ENCODE results near the gene LRRC41. TPM values are rescaled to one million over a fixed set of nuclear protein-coding genes. Genes with fewer than 3 reads are reported as not detected.
A peak's percentile ranks its signal among the peaks of the same experiment; 100 is the strongest.

Gene LRRC41
- total and polyA plus RNA-seq, 2 of the 13 experiments (the other 11 are each of a cell fraction or from before 2014, with no cell fraction given) = 48.1 to 53.6 TPM

- peak; percentile 40; the same call in 1 of the 2 replicates for TF ChIP-seq ZNF354B (CRISPR knock-in tag; IDR thresholded peaks at IDR 0.05)
- TF ChIP-seq PAX8 (CRISPR knock-in tag; IDR thresholded peaks at IDR 0.05; ENCODE audit: borderline replicate concordance) = no peak
- peak; percentile 4; the same call in 1 of the 2 replicates for TF ChIP-seq POLR2AphosphoS5 (IDR thresholded peaks at IDR 0.05; ENCODE audit: low read depth, low read length)
- in situ Hi-C loops (cut with HindIII; ENCODE audit: extremely low pct_ligation_motif_present, low pct_unique_long_range_greater_than_20kb) = no loop called here
- POLR2A ChIA-PET = no interaction called here
These were observed 2.6 kb downstream of the LRRC41 start for GRCh38 chr1:46300673-46301405.

DNA sequence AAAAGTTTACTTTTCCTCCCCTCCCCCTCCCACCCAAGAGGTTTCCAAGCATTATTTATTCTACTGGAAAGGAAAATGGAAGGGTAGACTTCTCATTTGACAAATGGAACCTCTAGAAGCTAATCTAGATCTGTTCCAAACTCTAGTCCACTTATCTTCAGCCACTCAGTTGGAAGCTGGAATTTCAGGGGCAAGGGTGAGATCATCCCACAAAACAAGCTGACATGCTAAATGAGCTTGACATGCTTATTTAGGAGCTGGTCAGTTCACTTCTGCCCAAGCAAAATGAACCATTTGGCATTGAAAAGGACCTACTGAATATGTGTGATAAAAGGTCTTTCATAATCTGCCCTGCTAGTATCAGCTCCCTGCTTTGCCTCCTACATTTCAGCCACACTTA, 5.0 kb downstream of the LRRC41 start:
- intact Hi-C loops (cut with micrococcal nuclease; ENCODE audit: unreplicated experiment) (no loop called here), in situ Hi-C loops (cut with HindIII; ENCODE audit: extremely low pct_ligation_motif_present, low pct_unique_long_range_greater_than_20kb) (no loop called here)
- H3K36me3 ChIP-seq (replicated peaks in 1 of 2; ENCODE audit: control insufficient read depth in 1 of 2, insufficient read depth in 2 of 2, low read length in 2 of 2) = peaks cover 13 to 50% of the 10 kb centered on the region in 2 experiments
- FAIRE-seq (no peak), DNase-seq (ENCODE audit: low spot score) (no peak), ATAC-seq (no peak)
- H3K4me2 ChIP-seq (ENCODE audit: low read depth, low read length) = no peak overlapping the region
- TF ChIP-seq HES4 (CRISPR knock-in tag; IDR thresholded peaks at IDR 0.05; ENCODE audit: borderline replicate concordance) (no peak), KLF11 (CRISPR knock-in tag; IDR thresholded peaks at IDR 0.05) (no peak), TRIM24 (CRISPR knock-in tag; IDR thresholded peaks at IDR 0.05) (no peak), POLR2A (IDR thresholded peaks at IDR 0.05; ENCODE audit: insufficient read depth in 1 of 2, low read depth in 2 of 2, low read length in 2 of 2) (0 out of 4 replicates have a peak, but pooled peaks of 1 of the 2 experiments have one; percentile 36), MZF1 (CRISPR knock-in tag; IDR thresholded peaks at IDR 0.05; ENCODE audit: borderline replicate concordance) (no peak), SIN3B (IDR thresholded peaks at IDR 0.05; ENCODE audit: low read length) (no peak), FLYWCH1 (CRISPR knock-in tag; IDR thresholded peaks at IDR 0.05) (no peak), ZNF777 (CRISPR knock-in tag; IDR thresholded peaks at IDR 0.05) (no peak)
- TF ChIP-seq, protein P1, sequence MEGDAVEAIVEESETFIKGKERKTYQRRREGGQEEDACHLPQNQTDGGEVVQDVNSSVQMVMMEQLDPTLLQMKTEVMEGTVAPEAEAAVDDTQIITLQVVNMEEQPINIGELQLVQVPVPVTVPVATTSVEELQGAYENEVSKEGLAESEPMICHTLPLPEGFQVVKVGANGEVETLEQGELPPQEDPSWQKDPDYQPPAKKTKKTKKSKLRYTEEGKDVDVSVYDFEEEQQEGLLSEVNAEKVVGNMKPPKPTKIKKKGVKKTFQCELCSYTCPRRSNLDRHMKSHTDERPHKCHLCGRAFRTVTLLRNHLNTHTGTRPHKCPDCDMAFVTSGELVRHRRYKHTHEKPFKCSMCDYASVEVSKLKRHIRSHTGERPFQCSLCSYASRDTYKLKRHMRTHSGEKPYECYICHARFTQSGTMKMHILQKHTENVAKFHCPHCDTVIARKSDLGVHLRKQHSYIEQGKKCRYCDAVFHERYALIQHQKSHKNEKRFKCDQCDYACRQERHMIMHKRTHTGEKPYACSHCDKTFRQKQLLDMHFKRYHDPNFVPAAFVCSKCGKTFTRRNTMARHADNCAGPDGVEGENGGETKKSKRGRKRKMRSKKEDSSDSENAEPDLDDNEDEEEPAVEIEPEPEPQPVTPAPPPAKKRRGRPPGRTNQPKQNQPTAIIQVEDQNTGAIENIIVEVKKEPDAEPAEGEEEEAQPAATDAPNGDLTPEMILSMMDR (CRISPR knock-in tag; IDR thresholded peaks at IDR 0.05) = no peak
- H3K27ac ChIP-seq (ENCODE audit: extremely low read length, insufficient read depth, low read length) = no peak overlapping the region
- peaks cover 25% of the 10 kb centered on the region for H3K4me1 ChIP-seq (ENCODE audit: insufficient read depth, low read length)
- H3K4me3 ChIP-seq (replicated peaks in 1 of 3; ENCODE audit: insufficient read depth in 1 of 3, low read depth in 2 of 3, low read length in 3 of 3) = no peak overlapping the region
- H3K9me3 ChIP-seq (ENCODE audit: low read length) = no peaks in the 10 kb centered on the region
- H2AFZ ChIP-seq (ENCODE audit: low read length) = no peak overlapping the region
- no TSS peak for BruUV-seq (replicated peaks)
- no peak overlapping the region for H3K9ac ChIP-seq (ENCODE audit: insufficient read depth, low read depth, low read length)
- H4K20me1 ChIP-seq (ENCODE audit: insufficient read depth, low read length) = no peaks in the 10 kb centered on the region
- POLR2A ChIA-PET = no interaction called here
- H3K79me2 ChIP-seq (ENCODE audit: insufficient read depth, low read length) = peaks cover 52% of the 10 kb centered on the region
- CTCF ChIA-PET (ENCODE audit: low intra/inter-chr PET ratio, low total read pairs) = no interaction called here
- H3K27me3 ChIP-seq (ENCODE audit: control insufficient read depth in 1 of 2, insufficient read depth in 2 of 2, low read length in 2 of 2) = no peaks in the 10 kb centered on the region; a peak in 1 of 5 replicates

More at GRCh38 chr1:46300673-46301405, 2.6 kb downstream of the LRRC41 start:
- Histone ChIP-seq H3K4me1 (ENCODE audit: insufficient read depth, low read length) (peaks cover 28% of the 10 kb centered on the region), H3K27ac (ENCODE audit: extremely low read length, insufficient read depth, low read length) (peak overlapping the region; percentile 96), H3K4me2 (ENCODE audit: low read depth, low read length) (peak overlapping the region; percentile 89), H3K36me3 (replicated peaks in 1 of 2; ENCODE audit: control insufficient read depth in 1 of 2, insufficient read depth in 2 of 2, low read length in 2 of 2) (peaks cover 10 to 29% of the 10 kb centered on the region in 2 experiments), H2AFZ (ENCODE audit: low read length) (no peak overlapping the region), H3K9me3 (ENCODE audit: low read length) (no peaks in the 10 kb centered on the region), H3K4me3 (replicated peaks in 1 of 3; ENCODE audit: insufficient read depth in 1 of 3, low read depth in 2 of 3, low read length in 3 of 3) (peak overlapping the region; percentile 93 to 100 (median 96)), H3K27me3 (ENCODE audit: control insufficient read depth in 1 of 2, insufficient read depth in 2 of 2, low read length in 2 of 2) (peaks cover 0 to 4% of the 10 kb centered on the region in 2 experiments; a peak in 1 of 5 replicates), H3K9ac (ENCODE audit: insufficient read depth, low read depth, low read length) (peak overlapping the region; percentile 99), H4K20me1 (ENCODE audit: insufficient read depth, low read length) (peaks cover 8% of the 10 kb centered on the region; the same call in 1 of the 2 replicates), H3K79me2 (ENCODE audit: insufficient read depth, low read length) (peaks cover 74% of the 10 kb centered on the region)
- ATAC-seq (no peak), FAIRE-seq (no peak), DNase-seq (ENCODE audit: low spot score) (no peak)
- CTCF ChIA-PET (ENCODE audit: low intra/inter-chr PET ratio, low total read pairs) = no interaction called here
- intact Hi-C loops (cut with micrococcal nuclease; ENCODE audit: unreplicated experiment) = loop anchor here (5.0 kb wide), 1 partner anchor 54 kb away; the partner anchor contains the start of gene RAD54L
- TSS peak; percentile 41 for BruUV-seq (replicated peaks)
- 38% methylated on average over 6 of the region's 6 CpGs for WGBS (ENCODE audit: low lambda C conversion rate)
